HG03520 (cell line): ENCODE measurements around the gene NFU1.

Experiments
- ATAC-seq: cut with Tn5 transposase; IDR thresholded peaks from one replicate; pipeline ENCODE4 v1.9.1; 2021; ENCODE audit warnings: mild to moderate bottlenecking, moderate library complexity; ENCODE audit not compliant: unreplicated experiment

Gene NFU1

DNA sequence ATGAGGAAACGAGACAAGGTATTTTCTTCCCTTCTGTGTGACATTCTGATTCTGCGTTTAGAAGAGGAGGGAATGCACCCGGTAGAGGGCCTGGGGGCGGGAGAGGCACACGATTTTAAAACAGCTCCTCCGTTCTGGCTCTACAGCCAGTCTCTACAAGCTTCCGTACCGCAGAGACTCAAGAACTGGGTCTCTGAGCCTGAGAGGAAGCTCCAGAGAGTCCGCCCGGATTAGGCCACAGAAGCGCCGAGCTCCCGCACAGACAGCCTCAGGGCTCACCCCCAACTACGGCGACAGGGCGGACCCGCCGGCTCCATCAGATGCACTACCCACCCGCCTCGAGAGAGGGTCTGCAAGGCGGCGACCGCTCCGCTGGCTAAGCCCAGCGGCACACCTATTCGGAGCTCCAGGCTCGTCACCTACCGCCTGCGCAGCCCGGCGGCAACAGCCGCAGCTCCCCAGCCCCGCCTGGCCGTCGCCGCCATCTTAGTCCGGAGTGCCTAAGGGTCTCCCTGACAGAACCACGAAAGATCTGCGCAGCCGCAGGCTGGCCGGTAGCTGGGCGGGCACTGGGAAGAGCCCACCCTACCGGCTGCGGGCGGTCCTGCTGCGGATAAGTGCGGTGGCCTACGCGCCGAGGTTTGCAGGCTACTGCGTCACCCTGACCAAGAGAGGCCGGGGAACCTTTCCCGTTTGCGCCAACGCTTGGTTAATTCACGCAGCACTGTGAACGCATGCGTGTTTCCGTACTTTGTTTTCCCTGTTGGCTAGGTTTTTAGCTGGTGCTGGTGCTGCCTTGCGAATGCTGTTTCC lies at the start of gene NFU1:
Gene NFU1 (minus strand): TSS at position 498 of the 813 bp plus-strand sequence. CDS start 13 bp downstream, at position 485.
- peak; percentile 91 for ATAC-seq

DNA sequence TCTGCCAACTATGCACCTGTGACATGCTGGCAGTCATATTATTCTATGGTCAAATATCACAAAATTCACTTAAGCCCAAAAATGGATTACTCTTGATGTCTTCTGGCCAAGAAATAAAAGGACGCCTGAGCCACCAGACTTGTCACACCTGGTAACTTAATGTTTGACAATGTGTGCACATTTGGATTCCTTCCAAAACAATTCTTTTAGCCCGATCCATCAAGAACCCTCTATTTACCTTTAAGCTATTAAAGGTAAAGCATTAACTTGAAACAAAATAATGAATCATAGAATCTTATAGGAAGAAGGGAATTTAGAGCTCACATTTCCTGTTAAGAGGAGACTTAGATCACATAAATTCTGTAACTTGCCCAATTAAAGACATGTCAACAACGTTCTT lies 46.5 kb upstream of the NFU1 start:
- ATAC-seq: no peak

DNA sequence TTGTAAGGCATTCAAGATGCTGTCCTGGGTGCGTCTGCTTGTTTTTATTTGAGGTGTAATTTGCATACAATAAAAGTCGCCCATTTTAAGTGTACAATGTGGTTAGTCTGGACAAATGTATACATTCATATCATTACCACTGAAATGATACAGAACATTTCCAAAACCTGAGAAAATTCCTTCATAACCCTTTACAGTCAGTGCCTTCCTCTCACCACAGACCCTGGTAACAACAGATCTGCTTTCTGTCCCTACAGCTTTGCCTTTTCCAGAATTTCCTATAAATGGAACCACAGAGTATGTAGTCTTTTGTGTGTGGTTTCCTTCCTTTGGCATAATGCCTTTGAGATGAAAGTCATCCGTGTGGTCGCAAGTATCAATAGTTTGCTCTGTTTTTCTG lies 45.8 kb upstream of the NFU1 start:
- no peak for ATAC-seq

DNA sequence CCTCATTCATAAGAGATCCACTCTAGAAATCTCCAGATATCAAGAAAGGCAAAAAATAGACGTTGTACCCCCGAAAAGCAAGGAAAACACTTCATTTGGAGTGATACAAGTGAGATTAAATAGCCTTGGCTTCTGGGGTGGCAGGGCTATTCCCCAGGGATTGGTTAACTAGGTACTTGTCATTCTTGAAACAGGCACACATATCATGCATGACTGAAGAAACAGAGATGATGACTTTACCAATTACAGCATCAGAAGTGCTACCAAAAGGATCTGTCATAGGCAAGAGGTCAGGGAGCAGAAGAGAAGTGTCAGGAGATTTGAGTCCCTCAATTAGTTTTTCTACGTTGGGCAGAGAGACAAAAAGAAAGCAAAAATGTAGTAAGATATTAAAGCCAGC lies 45.2 kb upstream of the NFU1 start:
- ATAC-seq: no peak

DNA sequence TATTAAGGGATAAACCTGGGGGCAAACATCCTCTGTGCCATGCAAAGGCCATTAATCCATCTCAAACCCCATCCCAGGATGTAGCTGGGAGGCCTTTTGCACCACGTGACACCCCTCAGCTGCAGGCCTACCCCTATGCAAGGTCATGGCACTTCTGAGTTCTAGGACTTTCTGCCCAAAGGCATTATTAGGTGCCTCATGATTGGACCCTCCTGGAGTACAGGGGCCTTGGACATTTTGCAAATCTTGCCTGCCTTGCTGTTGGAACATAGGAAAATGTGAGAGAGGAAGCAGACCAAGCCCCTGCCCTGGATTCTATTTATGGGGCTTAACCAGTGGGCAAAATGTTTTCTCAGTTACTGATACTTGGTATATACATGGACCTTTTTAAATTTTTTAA lies 44.2 kb upstream of the NFU1 start:
- no peak for ATAC-seq

GRCh38 chr2:69477627-69478026 lies 40.4 kb upstream of the NFU1 start:
- ATAC-seq: no peak

- no peak for ATAC-seq
These were observed 37.5 kb upstream of the NFU1 start for GRCh38 chr2:69474688-69475087.

DNA sequence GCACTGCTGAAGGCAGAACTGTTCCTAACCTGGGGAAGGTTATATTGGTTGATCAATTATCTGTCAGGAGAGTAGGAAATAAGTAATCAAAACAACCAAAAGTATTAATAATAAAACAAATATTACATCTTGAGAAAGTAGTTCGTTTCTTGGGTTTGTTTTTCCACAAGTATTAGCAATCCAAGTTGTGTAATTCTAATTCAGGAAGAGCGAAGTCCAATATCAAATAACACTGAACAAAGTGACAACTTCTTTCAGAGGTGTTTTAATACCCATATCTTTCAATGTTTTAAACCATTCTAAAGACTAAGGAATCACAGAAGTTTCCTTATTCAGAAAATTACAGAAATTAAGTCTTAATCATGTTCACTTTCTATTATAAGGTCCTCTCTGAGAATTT lies 34.6 kb upstream of the NFU1 start:
- no peak for ATAC-seq

DNA sequence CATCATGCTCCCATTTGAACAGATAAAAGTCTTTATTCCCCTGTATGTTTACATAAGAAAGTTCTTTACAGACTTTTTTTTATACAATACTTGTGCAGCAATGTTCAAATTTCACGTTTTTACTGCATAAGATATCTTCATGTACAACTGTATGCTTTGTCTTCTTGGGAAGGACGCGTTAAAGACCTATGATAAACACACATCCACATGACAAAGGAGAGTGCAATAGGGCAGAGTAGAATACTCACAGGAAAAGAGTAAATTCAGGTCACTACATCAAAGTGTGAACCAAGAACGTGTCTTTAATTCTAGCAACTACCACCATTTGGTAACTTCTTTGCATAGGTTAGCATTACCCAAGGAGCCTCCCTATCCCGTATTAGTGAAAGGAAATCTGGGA lies 33.7 kb upstream of the NFU1 start:
- ATAC-seq: no peak

- no peak for ATAC-seq
These were observed 32.5 kb upstream of the NFU1 start for GRCh38 chr2:69469784-69470183.

- ATAC-seq: no peak
These were observed 32.1 kb upstream of the NFU1 start for GRCh38 chr2:69469375-69469774.

- no peak for ATAC-seq
These were observed 29.5 kb upstream of the NFU1 start for GRCh38 chr2:69466728-69467127.

- ATAC-seq: no peak
These were observed 28.6 kb upstream of the NFU1 start for GRCh38 chr2:69465513-69466456.

DNA sequence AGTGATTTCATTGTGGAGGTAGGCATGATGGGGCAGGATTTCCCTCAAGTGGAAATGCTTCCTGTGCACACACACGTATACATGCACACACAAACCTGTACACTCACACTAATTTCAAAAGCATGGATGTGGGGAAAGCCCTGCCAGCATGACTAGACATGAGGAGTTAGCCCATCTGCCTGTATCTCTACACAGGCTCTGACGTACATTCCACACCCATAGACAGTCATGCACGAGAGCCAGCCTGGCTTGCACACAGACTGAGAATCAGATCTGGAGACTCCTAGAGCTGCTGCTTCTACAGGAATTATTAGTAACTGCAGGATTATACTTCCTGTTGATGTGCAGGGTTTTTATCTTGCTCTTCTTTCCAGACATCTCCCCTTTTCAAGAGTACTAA lies 27.3 kb upstream of the NFU1 start:
- ATAC-seq: no peak

- no peak for ATAC-seq
These were observed 25.5 kb upstream of the NFU1 start for GRCh38 chr2:69462780-69463179.

DNA sequence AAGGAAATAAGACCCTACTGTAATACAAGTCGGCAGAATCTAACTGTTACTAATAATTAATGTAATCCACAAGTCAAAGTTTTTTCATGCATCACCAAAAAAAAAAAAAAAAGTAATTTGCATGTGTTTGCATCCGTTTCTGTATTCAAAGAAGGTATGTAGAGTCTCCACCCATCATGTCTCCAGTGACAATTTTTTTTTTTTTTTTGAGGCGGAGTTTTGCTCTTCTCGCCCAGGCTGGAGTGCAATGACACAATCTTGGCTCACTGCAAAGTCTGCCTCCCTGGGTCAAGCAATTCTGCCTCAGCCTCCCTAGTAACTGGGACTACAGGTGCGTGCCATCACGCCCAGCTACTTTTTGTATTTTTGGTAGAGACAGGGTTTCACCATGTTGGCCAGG lies 24.2 kb upstream of the NFU1 start:
- no peak for ATAC-seq

- no peak for ATAC-seq
These were observed 22.7 kb upstream of the NFU1 start for GRCh38 chr2:69459936-69460335.

DNA sequence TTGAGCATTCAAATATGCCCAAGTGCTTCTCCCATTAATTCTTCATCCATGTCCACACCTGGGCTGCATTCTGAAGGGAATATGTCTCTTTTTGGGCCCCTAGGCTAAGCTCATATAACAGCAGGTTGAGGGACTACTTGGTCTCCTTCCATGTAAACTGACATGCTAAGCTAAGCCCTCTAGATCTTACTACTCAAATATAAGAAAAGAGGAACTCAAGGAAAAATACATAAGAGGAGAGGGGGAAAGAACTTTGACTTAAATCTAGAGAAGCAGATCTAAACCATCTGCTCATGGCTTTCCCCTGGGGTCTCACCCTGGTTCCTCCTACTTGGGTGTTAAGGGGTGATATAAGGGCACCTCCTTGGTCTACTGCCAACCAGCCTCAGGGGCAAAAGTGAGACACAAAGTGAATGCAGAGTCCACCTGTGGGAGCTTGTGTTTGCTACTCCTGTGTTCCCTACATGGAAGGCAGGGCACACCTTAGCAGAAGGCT lies 19.8 kb upstream of the NFU1 start:
- ATAC-seq: no peak

GRCh38 chr2:69456154-69456553 lies 18.9 kb upstream of the NFU1 start:
- no peak for ATAC-seq

DNA sequence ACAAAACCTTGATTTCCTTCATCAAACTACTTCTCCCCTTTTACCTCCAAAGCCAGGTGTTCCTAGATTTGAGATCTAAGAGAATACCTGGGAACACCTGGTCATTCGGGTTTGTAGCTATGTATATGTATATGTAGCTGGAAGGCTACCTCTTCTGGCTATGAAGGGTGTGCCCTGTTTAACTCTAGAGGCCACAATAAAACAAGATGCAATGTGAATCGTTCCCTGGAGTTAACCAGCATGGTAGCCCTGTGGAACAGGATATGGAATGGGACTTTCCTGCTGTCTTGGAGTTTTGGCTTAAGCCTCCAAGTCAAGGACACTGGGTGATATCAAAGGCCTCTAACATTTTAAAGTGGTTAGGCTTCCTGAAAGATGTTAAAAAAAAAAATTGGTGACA lies 17.7 kb upstream of the NFU1 start:
- no peak for ATAC-seq

DNA sequence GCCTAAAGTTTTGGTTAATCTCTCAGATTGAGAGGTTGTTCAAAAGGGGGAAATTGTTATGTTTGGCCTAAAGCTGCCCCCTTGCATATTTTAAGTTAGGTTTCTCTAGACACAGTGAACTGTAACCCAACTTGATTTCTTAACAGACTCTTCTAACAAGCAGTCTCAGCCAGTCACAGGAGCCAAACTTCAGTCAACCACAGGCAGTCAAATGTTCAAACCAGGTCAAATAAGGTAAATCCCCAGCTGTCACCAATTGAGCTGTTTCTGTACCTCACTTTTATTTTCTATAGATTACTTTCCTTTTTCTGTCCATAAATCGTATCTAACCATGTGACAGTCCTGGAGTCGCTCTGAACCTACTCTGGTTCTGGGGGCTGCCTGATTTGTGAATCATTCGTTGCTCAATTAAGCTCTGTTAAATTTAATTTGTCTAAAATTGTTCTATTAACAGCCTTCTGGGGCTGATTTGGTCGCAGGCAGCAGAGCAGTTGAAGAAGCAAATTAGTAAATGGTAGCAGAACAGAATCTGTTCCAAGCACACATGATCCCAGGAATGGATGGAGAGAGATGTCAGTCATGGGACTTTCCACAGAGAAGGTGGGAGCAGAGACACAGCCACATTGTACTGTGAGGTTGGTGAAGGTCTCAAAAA lies 16.4 kb upstream of the NFU1 start:
- peak; percentile 89 for ATAC-seq
